Measurements from ENCODE around the gene ZNF354B. TPM values are rescaled to one million over a fixed set of nuclear protein-coding genes. Genes with fewer than 3 reads are reported as not detected.

ZNF354B gene
- total RNA-seq, 1 experiment from 2014 or later, result 26.2 TPM

GRCh38 chr5:178825444-178825843, 34.3 kb upstream of the ZNF354B start (continued):
- no peak for TF ChIP-seq MAX (CRISPR knock-in tag; IDR thresholded peaks at IDR 0.05)

- peak overlapping the region; percentile 36; the same call in 1 of the 2 replicates for H3K4me3 Mint-ChIP-seq
- peaks cover 3% of the 10 kb centered on the region for H3K9me3 Mint-ChIP-seq
- H3K4me1 Mint-ChIP-seq, result peaks cover 70% of the 10 kb centered on the region
- peak overlapping the region; percentile 97 for H3K27ac Mint-ChIP-seq
- DNase-seq (ENCODE audit: low spot score), result peak; percentile 32
- TF ChIP-seq RELA (CRISPR knock-in tag; IDR thresholded peaks at IDR 0.05; ENCODE audit: borderline replicate concordance), result no peak
- TF ChIP-seq ZNF121 (CRISPR knock-in tag; IDR thresholded peaks at IDR 0.05), result no peak
- TF ChIP-seq CTCF (IDR thresholded peaks at IDR 0.05), result no peak
- no peak for TF ChIP-seq ZNF416 (CRISPR knock-in tag; IDR thresholded peaks at IDR 0.05)
- TF ChIP-seq KAT7 (CRISPR knock-in tag; IDR thresholded peaks at IDR 0.05; ENCODE audit: borderline replicate concordance), result no peak
- TF ChIP-seq ZBTB21 (CRISPR knock-in tag; IDR thresholded peaks at IDR 0.05; ENCODE audit: borderline replicate concordance), result no peak
- no peak for TF ChIP-seq ZNF423 (CRISPR knock-in tag; IDR thresholded peaks at IDR 0.05)
- no peak for TF ChIP-seq MXD4 (CRISPR knock-in tag; IDR thresholded peaks at IDR 0.05; ENCODE audit: borderline replicate concordance)
- TF ChIP-seq NR3C1 (CRISPR knock-in tag; conservative IDR thresholded peaks at IDR 0.05; ENCODE audit: low read depth), result no peak
- TF ChIP-seq ATF3 (CRISPR knock-in tag; conservative IDR thresholded peaks at IDR 0.05), result no peak
- TF ChIP-seq, protein P1, sequence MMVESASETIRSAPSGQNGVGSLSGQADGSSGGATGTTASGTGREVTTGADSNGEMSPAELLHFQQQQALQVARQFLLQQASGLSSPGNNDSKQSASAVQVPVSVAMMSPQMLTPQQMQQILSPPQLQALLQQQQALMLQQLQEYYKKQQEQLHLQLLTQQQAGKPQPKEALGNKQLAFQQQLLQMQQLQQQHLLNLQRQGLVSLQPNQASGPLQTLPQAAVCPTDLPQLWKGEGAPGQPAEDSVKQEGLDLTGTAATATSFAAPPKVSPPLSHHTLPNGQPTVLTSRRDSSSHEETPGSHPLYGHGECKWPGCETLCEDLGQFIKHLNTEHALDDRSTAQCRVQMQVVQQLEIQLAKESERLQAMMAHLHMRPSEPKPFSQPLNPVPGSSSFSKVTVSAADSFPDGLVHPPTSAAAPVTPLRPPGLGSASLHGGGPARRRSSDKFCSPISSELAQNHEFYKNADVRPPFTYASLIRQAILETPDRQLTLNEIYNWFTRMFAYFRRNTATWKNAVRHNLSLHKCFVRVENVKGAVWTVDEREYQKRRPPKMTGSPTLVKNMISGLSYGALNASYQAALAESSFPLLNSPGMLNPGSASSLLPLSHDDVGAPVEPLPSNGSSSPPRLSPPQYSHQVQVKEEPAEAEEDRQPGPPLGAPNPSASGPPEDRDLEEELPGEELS (CRISPR knock-in tag; IDR thresholded peaks at IDR 0.05), result no peak
- TF ChIP-seq, protein P2, sequence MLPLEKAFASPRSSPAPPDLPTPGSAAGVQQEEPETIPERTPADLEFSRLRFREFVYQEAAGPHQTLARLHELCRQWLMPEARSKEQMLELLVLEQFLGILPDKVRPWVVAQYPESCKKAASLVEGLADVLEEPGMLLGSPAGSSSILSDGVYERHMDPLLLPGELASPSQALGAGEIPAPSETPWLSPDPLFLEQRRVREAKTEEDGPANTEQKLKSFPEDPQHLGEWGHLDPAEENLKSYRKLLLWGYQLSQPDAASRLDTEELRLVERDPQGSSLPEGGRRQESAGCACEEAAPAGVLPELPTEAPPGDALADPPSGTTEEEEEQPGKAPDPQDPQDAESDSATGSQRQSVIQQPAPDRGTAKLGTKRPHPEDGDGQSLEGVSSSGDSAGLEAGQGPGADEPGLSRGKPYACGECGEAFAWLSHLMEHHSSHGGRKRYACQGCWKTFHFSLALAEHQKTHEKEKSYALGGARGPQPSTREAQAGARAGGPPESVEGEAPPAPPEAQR (CRISPR knock-in tag; IDR thresholded peaks at IDR 0.05), result no peak
- TF ChIP-seq ETV6 (CRISPR knock-in tag; IDR thresholded peaks at IDR 0.05), result no peak
- TF ChIP-seq, protein P3, sequence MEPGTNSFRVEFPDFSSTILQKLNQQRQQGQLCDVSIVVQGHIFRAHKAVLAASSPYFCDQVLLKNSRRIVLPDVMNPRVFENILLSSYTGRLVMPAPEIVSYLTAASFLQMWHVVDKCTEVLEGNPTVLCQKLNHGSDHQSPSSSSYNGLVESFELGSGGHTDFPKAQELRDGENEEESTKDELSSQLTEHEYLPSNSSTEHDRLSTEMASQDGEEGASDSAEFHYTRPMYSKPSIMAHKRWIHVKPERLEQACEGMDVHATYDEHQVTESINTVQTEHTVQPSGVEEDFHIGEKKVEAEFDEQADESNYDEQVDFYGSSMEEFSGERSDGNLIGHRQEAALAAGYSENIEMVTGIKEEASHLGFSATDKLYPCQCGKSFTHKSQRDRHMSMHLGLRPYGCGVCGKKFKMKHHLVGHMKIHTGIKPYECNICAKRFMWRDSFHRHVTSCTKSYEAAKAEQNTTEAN (CRISPR knock-in tag; IDR thresholded peaks at IDR 0.05), result no peak
- ChIA-PET POLR2A (interaction anchor here (0.6 to 1.4 kb wide), 3 partner anchors 34 to 711 kb away, joined by 3 to 4 read pairs (median 4); partner anchors contain the start of genes ZNF354A and ZNF354B), CTCF (interaction anchor here (0.6 to 1.6 kb wide), 12 partner anchors 10 to 1123 kb away, joined by 3 to 11 read pairs (median 4); partner anchors contain the start of genes ZNF354A and ZNF354B)
- H3K36me3 Mint-ChIP-seq, result peaks cover 49% of the 10 kb centered on the region
- ATAC-seq, result peak; percentile 93
- H3K27me3 Mint-ChIP-seq (ENCODE audit: low read depth), result no peaks in the 10 kb centered on the region
Measured at GRCh38 chr5:178826216-178826615, 33.5 kb upstream of the ZNF354B start.

- ChIA-PET POLR2A (no interaction called here), CTCF (no interaction called here)
- Mint-ChIP-seq H3K4me3 (peak overlapping the region; percentile 16), H3K9me3 (peaks cover 3% of the 10 kb centered on the region), H3K27me3 (ENCODE audit: low read depth) (no peaks in the 10 kb centered on the region), H3K4me1 (peaks cover 74% of the 10 kb centered on the region), H3K36me3 (peaks cover 43% of the 10 kb centered on the region), H3K27ac (peak overlapping the region; percentile 98)
- DNase-seq (ENCODE audit: low spot score) (no peak), ATAC-seq (no peak)
- TF ChIP-seq MXD4 (CRISPR knock-in tag; IDR thresholded peaks at IDR 0.05; ENCODE audit: borderline replicate concordance) (no peak), ZNF263 (CRISPR knock-in tag; IDR thresholded peaks at IDR 0.05; ENCODE audit: low read depth) (no peak)
Measured at GRCh38 chr5:178827636-178828035, 32.1 kb upstream of the ZNF354B start.
